ENCODE measurements around the gene CNNM1.

- no peak for TF ChIP-seq POLR2AphosphoS5 (IDR thresholded peaks at IDR 0.05; ENCODE audit: low read depth, low read length)
- no peak for TF ChIP-seq SIN3A (IDR thresholded peaks at IDR 0.05; ENCODE audit: borderline replicate concordance, insufficient read depth, low read length)
- TF ChIP-seq, protein P1, sequence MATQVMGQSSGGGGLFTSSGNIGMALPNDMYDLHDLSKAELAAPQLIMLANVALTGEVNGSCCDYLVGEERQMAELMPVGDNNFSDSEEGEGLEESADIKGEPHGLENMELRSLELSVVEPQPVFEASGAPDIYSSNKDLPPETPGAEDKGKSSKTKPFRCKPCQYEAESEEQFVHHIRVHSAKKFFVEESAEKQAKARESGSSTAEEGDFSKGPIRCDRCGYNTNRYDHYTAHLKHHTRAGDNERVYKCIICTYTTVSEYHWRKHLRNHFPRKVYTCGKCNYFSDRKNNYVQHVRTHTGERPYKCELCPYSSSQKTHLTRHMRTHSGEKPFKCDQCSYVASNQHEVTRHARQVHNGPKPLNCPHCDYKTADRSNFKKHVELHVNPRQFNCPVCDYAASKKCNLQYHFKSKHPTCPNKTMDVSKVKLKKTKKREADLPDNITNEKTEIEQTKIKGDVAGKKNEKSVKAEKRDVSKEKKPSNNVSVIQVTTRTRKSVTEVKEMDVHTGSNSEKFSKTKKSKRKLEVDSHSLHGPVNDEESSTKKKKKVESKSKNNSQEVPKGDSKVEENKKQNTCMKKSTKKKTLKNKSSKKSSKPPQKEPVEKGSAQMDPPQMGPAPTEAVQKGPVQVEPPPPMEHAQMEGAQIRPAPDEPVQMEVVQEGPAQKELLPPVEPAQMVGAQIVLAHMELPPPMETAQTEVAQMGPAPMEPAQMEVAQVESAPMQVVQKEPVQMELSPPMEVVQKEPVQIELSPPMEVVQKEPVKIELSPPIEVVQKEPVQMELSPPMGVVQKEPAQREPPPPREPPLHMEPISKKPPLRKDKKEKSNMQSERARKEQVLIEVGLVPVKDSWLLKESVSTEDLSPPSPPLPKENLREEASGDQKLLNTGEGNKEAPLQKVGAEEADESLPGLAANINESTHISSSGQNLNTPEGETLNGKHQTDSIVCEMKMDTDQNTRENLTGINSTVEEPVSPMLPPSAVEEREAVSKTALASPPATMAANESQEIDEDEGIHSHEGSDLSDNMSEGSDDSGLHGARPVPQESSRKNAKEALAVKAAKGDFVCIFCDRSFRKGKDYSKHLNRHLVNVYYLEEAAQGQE (IDR thresholded peaks at IDR 0.05; ENCODE audit: insufficient read depth in 1 of 2, low read depth in 2 of 2, low read length in 2 of 2): no peak
- no peak for TF ChIP-seq TAF1 (IDR thresholded peaks at IDR 0.05; ENCODE audit: borderline replicate concordance, insufficient read depth, low read length)
Observed at GRCh38 chr10:99431190-99431760, 102.1 kb downstream of the CNNM1 start.

All from PFSK-1 (cell line).